KOPT-K1 (cell line): ENCODE results near the gene R3HDM2.
"Not testable (repeated sequence)": the region's sequence is repeated elsewhere in the genome, so short reads cannot be mapped to it uniquely, and the experiment has no call there.

Source experiments
- H3K27ac ChIP-seq: fragments of 200-600 bp; sonication (generic); 2 replicates; pipeline ENCODE4 v1.5.1; 2016; ENCODE audit warnings: antibody characterized with exemption, mild to moderate bottlenecking, low read depth, low read length; ENCODE audit not compliant: poor library complexity, severe bottlenecking
- H3K36me3 ChIP-seq: fragments of 200-600 bp; sonication (generic); 2 replicates; pipeline ENCODE4 v1.5.1; 2017; ENCODE audit warnings: antibody characterized with exemption, mild to moderate bottlenecking, low read length, moderate library complexity; ENCODE audit not compliant: insufficient read depth
- H3K9me3 ChIP-seq: fragments of 200-600 bp; sonication (generic); 2 replicates; pipeline ENCODE4 v1.5.1; 2017; ENCODE audit warnings: antibody characterized with exemption, low read length, mild to moderate bottlenecking; ENCODE audit not compliant: insufficient read depth, poor library complexity, severe bottlenecking

R3HDM2 gene

DNA sequence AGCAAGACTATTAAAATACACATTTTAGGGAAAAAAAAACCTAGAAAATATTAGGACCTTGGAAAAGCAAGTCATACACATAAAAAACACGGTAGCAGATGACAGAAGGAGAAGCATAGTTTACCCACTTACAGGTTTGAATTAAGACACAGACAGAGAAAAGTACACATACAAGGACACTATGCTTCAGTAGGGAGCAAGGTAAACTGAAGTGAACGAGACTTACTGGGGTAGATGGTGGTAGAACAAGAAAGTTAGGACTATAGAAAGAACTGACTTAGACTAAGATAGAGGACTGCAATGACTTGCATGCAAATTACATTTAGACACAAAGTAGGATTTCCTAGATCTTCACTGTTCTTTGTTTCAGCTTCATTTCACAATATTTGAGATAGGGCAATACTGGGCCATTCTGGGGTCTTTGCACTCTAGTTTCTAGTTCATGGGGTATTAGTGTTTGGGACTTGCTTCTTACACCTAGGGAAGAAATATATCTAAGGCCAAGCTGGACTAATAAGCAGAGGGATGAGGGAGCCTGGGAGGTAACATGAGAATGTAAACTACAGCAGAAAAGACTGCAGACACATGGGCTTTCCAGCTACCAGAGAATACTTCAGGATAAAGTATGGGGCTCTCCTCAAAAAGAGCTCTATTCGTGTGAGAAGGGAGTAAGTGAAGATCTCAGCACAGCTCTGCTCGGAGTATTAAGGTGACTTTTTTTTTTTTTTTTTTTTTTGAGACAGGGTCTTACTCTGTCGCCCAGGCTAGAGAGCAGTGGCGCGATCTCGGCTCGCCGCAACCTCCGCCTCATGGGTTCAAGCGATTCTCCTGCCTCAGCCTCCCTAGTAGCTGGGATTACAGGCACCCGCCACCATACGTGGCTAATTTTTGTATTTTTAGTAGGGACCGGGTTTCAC is 152.1 kb downstream of the R3HDM2 start:
- H3K9me3 ChIP-seq: no peaks in the 10 kb centered on the region
- H3K36me3 ChIP-seq: peaks cover 77% of the 10 kb centered on the region
- H3K27ac ChIP-seq: no peak overlapping the region

- H3K36me3 ChIP-seq: peaks cover 76% of the 10 kb centered on the region
- no peaks in the 10 kb centered on the region for H3K9me3 ChIP-seq
- no peak overlapping the region for H3K27ac ChIP-seq
These were observed 153.8 kb downstream of the R3HDM2 start for GRCh38 chr12:57276935-57277563.

DNA sequence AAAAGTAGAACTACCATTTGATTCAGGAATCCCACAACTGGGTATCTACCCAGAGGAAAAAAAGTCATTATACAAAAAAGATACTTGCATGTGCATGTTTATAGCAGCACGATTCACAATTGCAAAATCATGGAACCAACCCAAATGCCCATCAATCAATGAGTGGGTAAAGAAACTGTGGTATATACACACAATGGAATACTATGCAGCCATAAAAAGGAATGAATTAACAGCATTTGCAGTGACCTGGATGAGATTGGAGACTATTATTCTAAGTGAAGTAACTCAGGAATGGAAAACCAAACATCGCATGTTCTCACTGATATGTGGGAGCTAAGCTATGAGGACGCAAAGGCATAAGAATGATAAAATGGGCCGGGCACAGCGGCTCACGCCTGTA is 154.6 kb downstream of the R3HDM2 start:
- not testable (repeated sequence) for H3K9me3 ChIP-seq, H3K27ac ChIP-seq
- H3K36me3 ChIP-seq: peaks cover 76% of the 10 kb centered on the region

DNA sequence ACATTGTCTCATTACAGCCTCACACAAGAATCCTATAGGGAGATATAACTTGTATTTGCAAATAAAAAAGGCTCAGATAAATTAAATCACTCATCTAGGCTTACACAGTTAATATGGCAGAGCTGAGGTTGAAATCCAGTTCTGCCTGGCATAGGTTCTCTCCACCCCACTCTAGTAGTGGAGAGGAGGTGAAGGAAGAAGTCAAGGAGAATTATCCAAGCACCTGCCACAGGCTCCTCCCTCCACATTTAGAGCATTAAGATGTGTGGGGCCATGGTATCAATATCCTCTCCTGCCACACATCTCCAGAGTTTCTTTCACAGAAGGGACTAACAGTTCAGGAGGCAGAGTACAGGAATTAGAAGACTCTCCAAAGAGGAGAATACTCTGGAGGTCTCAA is 157.3 kb downstream of the R3HDM2 start:
- Histone ChIP-seq H3K9me3 (no peaks in the 10 kb centered on the region), H3K36me3 (peaks cover 74% of the 10 kb centered on the region), H3K27ac (no peak overlapping the region)

- peaks cover 74% of the 10 kb centered on the region for H3K36me3 ChIP-seq
- no peaks in the 10 kb centered on the region for H3K9me3 ChIP-seq
- no peak overlapping the region for H3K27ac ChIP-seq
These were observed 158.3 kb downstream of the R3HDM2 start for GRCh38 chr12:57272337-57273151.

GRCh38 chr12:57270966-57271470 is 159.8 kb downstream of the R3HDM2 start:
- peaks cover 74% of the 10 kb centered on the region for H3K36me3 ChIP-seq
- no peaks in the 10 kb centered on the region for H3K9me3 ChIP-seq
- H3K27ac ChIP-seq: no peak overlapping the region

GRCh38 chr12:57268264-57268663 is 162.6 kb downstream of the R3HDM2 start:
- H3K36me3 ChIP-seq: peaks cover 83% of the 10 kb centered on the region
- no peak overlapping the region for H3K27ac ChIP-seq
- H3K9me3 ChIP-seq: no peaks in the 10 kb centered on the region

- Histone ChIP-seq H3K36me3 (peaks cover 85% of the 10 kb centered on the region), H3K27ac (no peak overlapping the region), H3K9me3 (no peaks in the 10 kb centered on the region)
These were observed 164.2 kb downstream of the R3HDM2 start for GRCh38 chr12:57266681-57267080.

DNA sequence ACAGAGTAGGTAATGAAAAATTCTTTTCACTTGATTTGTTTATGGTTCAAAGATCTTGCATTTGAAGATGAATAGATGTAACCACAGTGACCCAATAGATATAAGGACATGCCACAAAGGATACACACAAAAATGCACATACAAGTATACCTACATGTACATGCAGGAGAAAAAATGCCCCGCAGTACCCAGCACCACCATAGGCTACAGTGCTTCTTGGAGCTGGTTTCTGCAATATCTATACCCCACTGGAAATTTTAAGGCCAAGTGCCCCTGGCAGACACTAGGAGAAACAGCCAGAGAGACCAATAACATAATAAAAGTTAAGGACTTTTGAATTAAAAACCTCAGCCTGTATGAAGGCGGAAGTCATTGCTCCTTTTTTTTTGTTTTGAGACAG is 167.7 kb downstream of the R3HDM2 start:
- Histone ChIP-seq H3K27ac (no peak overlapping the region), H3K9me3 (no peaks in the 10 kb centered on the region), H3K36me3 (peaks cover 87% of the 10 kb centered on the region)

DNA sequence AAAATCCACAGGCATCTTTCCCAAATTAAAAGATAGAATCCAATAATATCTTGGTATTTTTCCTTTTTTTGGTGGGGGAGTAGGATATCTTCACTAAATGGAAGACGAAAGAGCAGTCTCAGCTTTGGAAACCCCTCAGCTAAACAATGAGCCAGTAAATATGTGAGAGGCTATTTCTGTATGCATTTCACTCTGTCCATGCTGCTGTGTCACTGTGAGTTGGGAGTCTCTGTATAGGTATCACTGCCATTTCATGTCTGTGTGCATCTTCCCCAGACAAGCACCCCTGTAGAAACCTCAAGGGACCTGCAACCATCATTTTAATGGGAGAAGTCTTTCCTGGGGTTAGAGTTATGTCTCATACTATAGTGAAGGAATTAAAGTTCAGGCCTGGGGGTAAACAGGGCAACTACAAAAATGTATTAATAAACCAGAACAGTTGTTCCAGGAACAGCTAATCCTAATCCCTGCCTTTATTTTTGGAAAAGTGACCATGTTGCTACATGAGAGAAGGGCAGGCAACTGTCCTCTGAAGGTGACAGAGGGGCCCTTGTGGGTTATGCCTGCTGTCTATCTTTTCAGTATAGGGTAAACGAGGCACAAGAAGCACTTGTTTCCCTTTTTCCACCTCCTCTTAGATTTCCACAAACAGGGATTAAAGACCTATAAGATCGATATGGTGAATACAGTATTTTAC is 168.6 kb downstream of the R3HDM2 start:
- Histone ChIP-seq H3K36me3 (peaks cover 87% of the 10 kb centered on the region), H3K27ac (no peak overlapping the region), H3K9me3 (no peaks in the 10 kb centered on the region)

DNA sequence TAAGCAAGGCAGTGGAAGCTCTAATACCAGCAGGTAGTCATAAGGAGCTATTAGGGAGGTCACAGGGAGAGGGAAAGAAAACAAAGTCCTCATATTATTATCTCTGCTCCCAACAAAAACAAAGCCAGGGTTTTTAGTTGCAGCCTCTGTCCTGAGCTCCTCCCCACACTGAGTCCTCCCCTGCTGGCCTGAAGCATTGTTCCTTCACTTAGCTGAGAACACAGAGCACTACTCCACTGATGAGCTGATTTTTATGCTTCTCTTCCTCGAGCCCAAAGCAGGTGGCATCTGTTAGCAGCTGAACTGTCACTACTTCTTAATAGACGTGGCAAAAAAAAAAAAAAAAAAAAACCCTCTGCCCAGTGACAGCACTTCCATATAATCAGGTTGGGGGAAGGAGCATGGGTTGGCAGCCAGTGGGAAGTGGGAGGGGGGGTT is 169.4 kb downstream of the R3HDM2 start:
- H3K9me3 ChIP-seq: no peaks in the 10 kb centered on the region
- H3K36me3 ChIP-seq: peaks cover 87% of the 10 kb centered on the region
- H3K27ac ChIP-seq: no peak overlapping the region

GRCh38 chr12:57260366-57260765 is 170.5 kb downstream of the R3HDM2 start:
- H3K36me3 ChIP-seq: peaks cover 90% of the 10 kb centered on the region
- no peak overlapping the region for H3K27ac ChIP-seq
- H3K9me3 ChIP-seq: no peaks in the 10 kb centered on the region

DNA sequence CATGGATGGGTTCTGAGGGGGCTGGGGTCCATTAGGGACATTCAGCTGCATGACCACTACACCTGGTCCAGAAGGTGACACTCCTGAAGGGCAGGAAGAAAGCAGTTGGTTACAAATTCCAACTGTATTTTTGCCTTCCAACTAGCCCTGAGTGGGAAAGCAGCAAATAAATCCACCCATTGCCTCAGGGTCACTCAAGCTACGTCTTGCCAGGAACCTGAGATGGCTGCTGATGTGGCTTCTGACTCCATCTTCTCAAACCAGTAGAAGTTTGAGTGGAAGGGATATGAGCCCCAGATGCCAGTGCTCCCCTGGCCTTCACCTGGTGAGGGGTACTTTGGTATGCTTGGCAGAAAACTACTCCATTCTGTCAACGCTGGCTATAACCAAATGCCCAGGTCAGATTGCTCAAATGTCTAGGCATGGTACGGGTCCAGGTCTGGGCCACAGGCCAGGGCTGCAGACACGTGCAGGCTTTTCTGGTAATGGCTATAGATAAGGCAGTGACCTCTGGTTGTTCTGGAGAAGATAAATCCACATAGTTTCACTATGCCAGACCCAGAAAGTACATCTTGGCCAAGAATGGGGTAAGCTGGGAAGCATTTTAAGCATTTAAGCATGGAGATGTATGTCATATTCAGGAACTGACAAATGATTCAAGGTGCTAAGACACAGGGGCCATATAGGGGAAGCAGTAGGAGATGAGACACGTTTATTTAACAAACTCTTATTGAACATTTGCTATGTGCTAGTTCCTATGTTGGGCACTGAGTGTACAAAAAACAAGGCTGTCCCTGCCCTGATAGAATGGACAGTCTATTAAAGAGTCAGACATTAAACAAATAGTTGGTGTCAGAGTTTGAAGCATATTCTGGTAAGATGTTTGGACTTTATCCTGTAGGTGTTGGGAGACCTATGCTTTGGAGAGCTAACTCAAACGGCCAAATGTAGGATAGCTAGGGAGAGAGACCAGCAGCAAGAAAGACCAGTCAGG is 171.6 kb downstream of the R3HDM2 start:
- Histone ChIP-seq H3K27ac (no peak overlapping the region), H3K9me3 (no peaks in the 10 kb centered on the region), H3K36me3 (peaks cover 92% of the 10 kb centered on the region)
